ENCODE data around the gene CNPY1.

CNPY1 gene

DNA sequence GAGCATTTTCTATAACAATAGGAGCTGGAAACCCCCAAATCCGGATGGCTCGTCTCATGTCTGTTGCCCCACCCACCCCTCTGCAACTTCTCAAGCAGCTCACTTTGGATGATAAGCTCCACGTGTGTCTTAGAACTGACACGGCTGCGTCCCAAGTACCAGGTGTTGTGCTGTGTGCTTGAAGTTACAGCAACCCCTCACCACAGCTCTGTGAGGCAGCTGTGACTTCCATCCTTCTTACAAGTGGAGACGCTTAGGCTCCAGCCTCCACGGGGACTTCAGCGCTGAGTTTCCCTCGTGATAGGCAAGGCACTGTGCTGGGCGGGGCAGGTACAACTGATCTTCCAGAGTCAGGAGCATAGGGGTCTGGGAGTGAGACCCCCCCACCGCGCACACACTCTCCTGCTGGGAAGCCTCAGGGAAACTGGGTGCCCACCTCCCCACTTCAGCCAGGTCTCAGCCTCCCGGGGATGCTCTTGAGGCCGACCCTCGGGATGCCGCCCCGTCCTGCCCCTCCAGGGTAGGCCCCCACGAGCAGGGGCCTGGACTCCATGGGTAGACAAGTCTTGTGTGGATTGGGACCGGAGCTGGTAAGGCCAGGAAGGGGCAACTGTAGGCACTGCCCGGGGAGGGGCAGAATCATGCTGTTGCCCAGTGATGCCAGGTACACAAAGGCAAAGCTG, 57.1 kb downstream of the CNPY1 start:
- TF ChIP-seq, protein P1, sequence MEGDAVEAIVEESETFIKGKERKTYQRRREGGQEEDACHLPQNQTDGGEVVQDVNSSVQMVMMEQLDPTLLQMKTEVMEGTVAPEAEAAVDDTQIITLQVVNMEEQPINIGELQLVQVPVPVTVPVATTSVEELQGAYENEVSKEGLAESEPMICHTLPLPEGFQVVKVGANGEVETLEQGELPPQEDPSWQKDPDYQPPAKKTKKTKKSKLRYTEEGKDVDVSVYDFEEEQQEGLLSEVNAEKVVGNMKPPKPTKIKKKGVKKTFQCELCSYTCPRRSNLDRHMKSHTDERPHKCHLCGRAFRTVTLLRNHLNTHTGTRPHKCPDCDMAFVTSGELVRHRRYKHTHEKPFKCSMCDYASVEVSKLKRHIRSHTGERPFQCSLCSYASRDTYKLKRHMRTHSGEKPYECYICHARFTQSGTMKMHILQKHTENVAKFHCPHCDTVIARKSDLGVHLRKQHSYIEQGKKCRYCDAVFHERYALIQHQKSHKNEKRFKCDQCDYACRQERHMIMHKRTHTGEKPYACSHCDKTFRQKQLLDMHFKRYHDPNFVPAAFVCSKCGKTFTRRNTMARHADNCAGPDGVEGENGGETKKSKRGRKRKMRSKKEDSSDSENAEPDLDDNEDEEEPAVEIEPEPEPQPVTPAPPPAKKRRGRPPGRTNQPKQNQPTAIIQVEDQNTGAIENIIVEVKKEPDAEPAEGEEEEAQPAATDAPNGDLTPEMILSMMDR (IDR thresholded peaks at IDR 0.05; ENCODE audit: low read depth, low read length): no peak
- Histone ChIP-seq H3K4me3 (ENCODE audit: low read depth, low read length) (no peak overlapping the region), H3K36me3 (no peaks in the 10 kb centered on the region), H3K27me3 (ENCODE audit: insufficient read depth, low read depth, severe bottlenecking) (no peaks in the 10 kb centered on the region), H3K9me3 (ENCODE audit: severe bottlenecking) (no peaks in the 10 kb centered on the region), H3K27ac (no peak overlapping the region)
- DNase-seq: no peak

DNA sequence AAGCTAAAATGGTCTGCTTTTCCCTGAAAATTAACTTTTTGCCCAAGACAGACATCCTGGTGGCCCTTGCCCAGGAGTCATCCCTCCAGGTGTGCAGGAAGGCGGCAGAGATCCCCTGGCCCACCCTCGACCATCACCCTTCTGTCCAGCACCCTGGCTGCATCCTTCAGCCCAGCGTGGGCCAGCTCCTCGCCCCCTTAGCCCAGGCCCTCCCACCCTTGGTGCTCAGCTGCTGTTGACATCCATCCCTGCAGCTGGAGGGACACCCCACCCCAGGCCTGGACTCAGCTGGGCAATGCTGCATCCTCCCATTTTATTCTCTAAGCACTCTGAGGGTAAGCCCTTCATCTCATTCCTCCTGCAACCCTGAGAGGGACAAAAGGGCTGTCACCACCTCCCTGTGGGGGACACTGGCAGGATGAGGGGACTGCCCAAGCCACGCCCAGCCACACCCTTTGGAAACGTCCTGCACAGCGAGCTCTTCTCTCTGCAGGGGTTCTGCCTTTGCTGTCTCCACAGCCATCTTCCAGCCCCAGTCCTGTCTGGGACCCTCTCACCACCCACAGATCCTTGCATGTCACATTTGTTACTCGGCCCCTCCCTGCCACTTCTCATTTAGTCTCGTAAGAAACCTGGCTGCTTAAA, 57.8 kb downstream of the CNPY1 start:
- Histone ChIP-seq H3K27ac (no peak overlapping the region), H3K27me3 (ENCODE audit: insufficient read depth, low read depth, severe bottlenecking) (no peaks in the 10 kb centered on the region), H3K36me3 (no peaks in the 10 kb centered on the region), H3K4me3 (ENCODE audit: low read depth, low read length) (no peak overlapping the region), H3K9me3 (ENCODE audit: severe bottlenecking) (no peaks in the 10 kb centered on the region)
- TF ChIP-seq, protein P1 (IDR thresholded peaks at IDR 0.05; ENCODE audit: low read depth, low read length): no peak
- no peak for DNase-seq

DNA sequence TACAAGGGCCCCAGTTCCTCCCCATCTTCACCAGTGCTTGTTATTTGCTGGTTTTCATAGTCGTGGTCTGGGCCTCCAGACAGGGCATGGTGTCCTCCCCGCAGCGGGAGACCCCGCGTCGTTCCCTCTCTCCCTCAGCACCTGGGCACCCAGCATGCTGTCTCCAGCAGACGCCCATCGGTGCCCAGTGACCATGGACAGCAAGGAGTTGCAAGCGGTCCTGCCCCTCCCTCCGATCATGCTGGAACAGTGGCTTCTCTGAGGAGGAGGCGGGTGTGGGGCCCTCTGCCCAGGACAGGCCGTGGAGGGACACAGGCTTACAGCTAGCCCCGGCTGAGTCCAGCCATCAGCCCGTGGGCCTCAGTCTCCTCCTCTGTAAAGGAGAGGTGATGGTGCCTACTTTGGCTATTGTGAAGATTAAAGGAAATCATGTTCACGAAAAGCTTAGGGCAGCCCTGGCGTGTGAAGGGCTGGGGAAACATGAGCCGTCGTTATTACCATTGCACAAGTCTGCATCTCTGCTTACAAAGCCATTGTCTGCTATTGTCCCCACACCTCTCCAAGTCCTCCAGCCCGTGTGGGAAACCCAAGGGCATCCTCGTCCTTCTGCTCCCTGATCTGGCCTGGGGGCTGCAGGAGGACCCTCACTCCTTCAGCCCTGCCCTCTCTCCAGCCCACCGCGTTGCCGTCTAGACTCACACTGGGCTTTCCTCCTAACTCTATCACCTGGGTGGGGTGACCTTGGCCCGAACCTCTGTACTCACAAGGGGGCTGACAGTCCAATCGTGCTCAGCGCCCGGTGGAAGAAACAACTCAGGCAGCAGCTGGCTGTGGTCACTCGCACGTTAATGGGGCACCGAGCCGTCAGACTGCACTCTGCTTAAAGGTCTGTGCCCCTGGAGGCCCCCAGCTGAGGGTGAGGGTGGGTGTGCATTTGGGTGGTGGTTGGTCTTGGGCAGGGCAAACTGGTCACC, 58.6 kb downstream of the CNPY1 start:
- Histone ChIP-seq H3K27me3 (ENCODE audit: insufficient read depth, low read depth, severe bottlenecking) (no peaks in the 10 kb centered on the region), H3K9me3 (ENCODE audit: severe bottlenecking) (no peaks in the 10 kb centered on the region), H3K4me3 (ENCODE audit: low read depth, low read length) (no peak overlapping the region), H3K36me3 (no peaks in the 10 kb centered on the region), H3K27ac (no peak overlapping the region)
- DNase-seq: no peak
- TF ChIP-seq, protein P1 (IDR thresholded peaks at IDR 0.05; ENCODE audit: low read depth, low read length): no peak

- Histone ChIP-seq H3K27me3 (ENCODE audit: insufficient read depth, low read depth, severe bottlenecking) (no peaks in the 10 kb centered on the region), H3K36me3 (no peaks in the 10 kb centered on the region), H3K9me3 (ENCODE audit: severe bottlenecking) (peaks cover 3% of the 10 kb centered on the region), H3K27ac (no peak overlapping the region), H3K4me3 (ENCODE audit: low read depth, low read length) (no peak overlapping the region)
- TF ChIP-seq, protein P1 (IDR thresholded peaks at IDR 0.05; ENCODE audit: low read depth, low read length): no peak
- no peak for DNase-seq
These were observed 59.4 kb downstream of the CNPY1 start for GRCh38 chr7:155486783-155487508.
